ENCODE data around the gene NAP1L3.

NAP1L3 gene

GRCh38 chrX:93673056-93673868 is at the start of gene NAP1L3:
NAP1L3 (minus strand) TSS chrX:93673578; CDS start chrX:93673304, 274 bp downstream.
- FAIRE-seq, result peak; percentile 99

- peak; percentile 24 for FAIRE-seq
Observed at GRCh38 chrX:93711076-93711475, 37.7 kb upstream of the NAP1L3 start.

GRCh38 chrX:93703701-93704100 is 30.3 kb upstream of the NAP1L3 start:
- FAIRE-seq, result no peak

GRCh38 chrX:93695981-93696380 is 22.6 kb upstream of the NAP1L3 start:
- FAIRE-seq, result no peak

GRCh38 chrX:93673869-93674271 is 492 bp upstream of the NAP1L3 start, which contains the start of gene FAM133A:
FAM133A (plus strand) TSS chrX:93674206; CDS start chrX:93709420, 35,214 bp downstream.
- no peak for FAIRE-seq

- no peak for FAIRE-seq
Observed at GRCh38 chrX:93660575-93660974, 12.8 kb downstream of the NAP1L3 start.

- FAIRE-seq, result no peak
Observed at GRCh38 chrX:93649381-93649780, 24.0 kb downstream of the NAP1L3 start.

- FAIRE-seq, result no peak
Observed at GRCh38 chrX:93637591-93637990, 35.8 kb downstream of the NAP1L3 start.
